HG02870 (cell line): ENCODE data around the gene RPTOR.

Source experiments
- ATAC-seq: cut with Tn5 transposase; IDR thresholded peaks from one replicate; pipeline ENCODE4 v1.9.1; 2021; ENCODE audit warnings: mild to moderate bottlenecking, moderate library complexity; ENCODE audit not compliant: unreplicated experiment

The RPTOR gene

GRCh38 chr17:80774146-80774545 lies 229.5 kb downstream of the RPTOR start:
- ATAC-seq: no peak

GRCh38 chr17:80774643-80775281 lies 230.1 kb downstream of the RPTOR start:
- no peak for ATAC-seq

- ATAC-seq: no peak
These were observed 231.2 kb downstream of the RPTOR start for GRCh38 chr17:80775863-80776262.

GRCh38 chr17:80777274-80777673 lies 232.6 kb downstream of the RPTOR start:
- no peak for ATAC-seq

- no peak for ATAC-seq
These were observed 234.1 kb downstream of the RPTOR start for GRCh38 chr17:80778716-80779115.

GRCh38 chr17:80779336-80779735 lies 234.7 kb downstream of the RPTOR start:
- ATAC-seq: no peak

GRCh38 chr17:80779961-80780380 lies 235.3 kb downstream of the RPTOR start:
- no peak for ATAC-seq

- ATAC-seq: peak; percentile 65
These were observed 236.0 kb downstream of the RPTOR start for GRCh38 chr17:80780381-80781198.

GRCh38 chr17:80781211-80781610 lies 236.6 kb downstream of the RPTOR start:
- no peak for ATAC-seq

- ATAC-seq: no peak
These were observed 237.2 kb downstream of the RPTOR start for GRCh38 chr17:80781807-80782277.

GRCh38 chr17:80782536-80783427 lies 238.1 kb downstream of the RPTOR start:
- no peak for ATAC-seq

GRCh38 chr17:80783486-80783885 lies 238.8 kb downstream of the RPTOR start:
- ATAC-seq: no peak

- ATAC-seq: no peak
These were observed 239.3 kb downstream of the RPTOR start for GRCh38 chr17:80783971-80784370.

GRCh38 chr17:80785477-80786178 lies 241.0 kb downstream of the RPTOR start:
- ATAC-seq: no peak

- ATAC-seq: no peak
These were observed 241.8 kb downstream of the RPTOR start for GRCh38 chr17:80786470-80786869.

GRCh38 chr17:80786887-80787286 lies 242.2 kb downstream of the RPTOR start:
- no peak for ATAC-seq

- ATAC-seq: no peak
These were observed 243.2 kb downstream of the RPTOR start for GRCh38 chr17:80787881-80788280.

- ATAC-seq: no peak
These were observed 244.8 kb downstream of the RPTOR start for GRCh38 chr17:80789356-80789902.

GRCh38 chr17:80790021-80790765 lies 245.6 kb downstream of the RPTOR start:
- peak; percentile 55 for ATAC-seq
